ENCODE results near the gene CD37.

- no peak for TF ChIP-seq POLR2AphosphoS5 (IDR thresholded peaks at IDR 0.05; ENCODE audit: borderline replicate concordance, low read depth, low read length)
- TF ChIP-seq EZH2 (IDR thresholded peaks at IDR 0.05): no peak
Observed at GRCh38 chr19:49380391-49380790, 45.2 kb downstream of the CD37 start.
